Measurements from ENCODE around the gene BARHL2.

DNA sequence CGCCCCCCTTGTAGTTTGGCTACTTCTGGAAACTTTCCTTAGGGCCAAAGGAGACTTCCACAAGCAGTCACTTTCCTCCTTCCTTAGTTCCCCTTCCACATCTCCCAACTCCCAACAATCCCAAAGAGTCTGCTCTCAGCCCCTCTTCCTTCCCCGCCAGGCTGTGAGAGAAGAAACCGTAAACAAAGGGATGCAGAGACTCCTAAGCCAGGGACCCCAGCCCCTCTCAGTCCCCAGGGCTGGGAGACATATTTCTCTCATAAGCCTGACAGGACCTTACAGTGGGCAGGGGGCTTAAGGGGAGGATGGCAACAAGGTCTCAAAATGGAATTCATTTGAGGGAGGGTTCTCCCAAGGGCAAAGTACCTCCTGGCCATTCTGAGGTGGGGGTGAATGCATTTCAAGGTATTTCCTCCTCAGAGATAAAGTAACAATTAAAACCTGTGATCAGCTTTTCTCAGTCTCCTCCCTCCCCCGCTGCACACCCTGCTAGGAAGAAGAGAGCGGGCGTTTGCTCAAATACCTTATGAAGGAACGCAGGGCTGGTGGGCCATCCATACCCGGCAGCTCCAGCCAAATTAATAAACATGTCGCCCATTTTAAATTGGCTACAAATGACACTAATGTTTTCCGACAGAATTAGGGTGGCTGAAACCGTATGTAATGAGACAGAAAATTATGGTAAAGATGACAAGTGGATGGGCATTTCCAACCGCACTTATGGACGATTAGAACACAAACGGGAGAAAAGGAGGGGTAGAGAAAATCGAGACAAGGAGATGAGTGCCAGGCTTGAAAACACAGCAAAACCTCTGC is 4.0 kb downstream of the BARHL2 start:
- TF ChIP-seq, protein P1, sequence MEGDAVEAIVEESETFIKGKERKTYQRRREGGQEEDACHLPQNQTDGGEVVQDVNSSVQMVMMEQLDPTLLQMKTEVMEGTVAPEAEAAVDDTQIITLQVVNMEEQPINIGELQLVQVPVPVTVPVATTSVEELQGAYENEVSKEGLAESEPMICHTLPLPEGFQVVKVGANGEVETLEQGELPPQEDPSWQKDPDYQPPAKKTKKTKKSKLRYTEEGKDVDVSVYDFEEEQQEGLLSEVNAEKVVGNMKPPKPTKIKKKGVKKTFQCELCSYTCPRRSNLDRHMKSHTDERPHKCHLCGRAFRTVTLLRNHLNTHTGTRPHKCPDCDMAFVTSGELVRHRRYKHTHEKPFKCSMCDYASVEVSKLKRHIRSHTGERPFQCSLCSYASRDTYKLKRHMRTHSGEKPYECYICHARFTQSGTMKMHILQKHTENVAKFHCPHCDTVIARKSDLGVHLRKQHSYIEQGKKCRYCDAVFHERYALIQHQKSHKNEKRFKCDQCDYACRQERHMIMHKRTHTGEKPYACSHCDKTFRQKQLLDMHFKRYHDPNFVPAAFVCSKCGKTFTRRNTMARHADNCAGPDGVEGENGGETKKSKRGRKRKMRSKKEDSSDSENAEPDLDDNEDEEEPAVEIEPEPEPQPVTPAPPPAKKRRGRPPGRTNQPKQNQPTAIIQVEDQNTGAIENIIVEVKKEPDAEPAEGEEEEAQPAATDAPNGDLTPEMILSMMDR (IDR thresholded peaks at IDR 0.05; ENCODE audit: insufficient read depth, low read length): no peak
- no peak for TF ChIP-seq POLR2AphosphoS5 (IDR thresholded peaks at IDR 0.05; ENCODE audit: low read depth)
